ENCODE data around the gene SETBP1.

Gene SETBP1

DNA sequence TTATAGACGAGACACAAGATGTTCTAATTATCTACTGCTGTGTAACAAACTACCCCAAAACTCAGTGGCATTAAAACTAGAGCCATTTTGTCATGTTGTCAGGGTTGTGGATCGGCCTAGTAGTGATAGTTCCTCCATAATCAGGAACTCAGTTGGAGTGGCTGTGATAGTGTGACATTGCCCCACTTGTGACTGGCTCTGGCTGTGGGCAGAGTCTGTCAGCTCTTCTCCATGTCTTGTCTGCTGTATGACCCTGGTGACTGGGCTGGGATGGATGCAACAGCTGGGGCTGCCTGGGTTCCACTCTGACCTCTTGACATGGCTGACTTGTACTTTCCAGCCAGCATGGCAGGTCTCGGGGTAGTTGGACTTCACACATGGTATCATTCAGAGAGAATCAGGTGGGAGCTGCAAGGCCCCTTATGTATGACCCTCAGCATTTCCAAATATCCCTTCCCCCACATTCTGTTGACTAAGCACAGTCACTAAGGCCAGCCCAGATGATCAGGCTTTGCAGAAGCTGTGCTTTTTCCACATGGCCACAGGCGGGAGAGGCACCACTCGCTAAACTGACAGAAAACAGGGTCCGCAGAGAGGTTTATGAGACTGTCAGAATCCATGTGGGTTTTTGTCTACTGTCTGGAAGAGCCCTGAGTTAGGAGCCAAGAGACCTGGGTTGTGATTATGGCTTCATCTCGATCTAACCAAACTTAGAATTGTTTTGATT lies 50.3 kb downstream of the SETBP1 start:
- no peak for DNase-seq (ENCODE audit: low read depth)
- TF ChIP-seq MYC (IDR thresholded peaks at IDR 0.05; ENCODE audit: low read depth, low read length) = no peak
- TF ChIP-seq, protein P1, sequence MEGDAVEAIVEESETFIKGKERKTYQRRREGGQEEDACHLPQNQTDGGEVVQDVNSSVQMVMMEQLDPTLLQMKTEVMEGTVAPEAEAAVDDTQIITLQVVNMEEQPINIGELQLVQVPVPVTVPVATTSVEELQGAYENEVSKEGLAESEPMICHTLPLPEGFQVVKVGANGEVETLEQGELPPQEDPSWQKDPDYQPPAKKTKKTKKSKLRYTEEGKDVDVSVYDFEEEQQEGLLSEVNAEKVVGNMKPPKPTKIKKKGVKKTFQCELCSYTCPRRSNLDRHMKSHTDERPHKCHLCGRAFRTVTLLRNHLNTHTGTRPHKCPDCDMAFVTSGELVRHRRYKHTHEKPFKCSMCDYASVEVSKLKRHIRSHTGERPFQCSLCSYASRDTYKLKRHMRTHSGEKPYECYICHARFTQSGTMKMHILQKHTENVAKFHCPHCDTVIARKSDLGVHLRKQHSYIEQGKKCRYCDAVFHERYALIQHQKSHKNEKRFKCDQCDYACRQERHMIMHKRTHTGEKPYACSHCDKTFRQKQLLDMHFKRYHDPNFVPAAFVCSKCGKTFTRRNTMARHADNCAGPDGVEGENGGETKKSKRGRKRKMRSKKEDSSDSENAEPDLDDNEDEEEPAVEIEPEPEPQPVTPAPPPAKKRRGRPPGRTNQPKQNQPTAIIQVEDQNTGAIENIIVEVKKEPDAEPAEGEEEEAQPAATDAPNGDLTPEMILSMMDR (IDR thresholded peaks at IDR 0.05; ENCODE audit: low read depth, low read length) = no peak
- no peak for TF ChIP-seq POLR2A (IDR thresholded peaks at IDR 0.05; ENCODE audit: extremely low read depth, insufficient read length)
- TF ChIP-seq, protein P2, sequence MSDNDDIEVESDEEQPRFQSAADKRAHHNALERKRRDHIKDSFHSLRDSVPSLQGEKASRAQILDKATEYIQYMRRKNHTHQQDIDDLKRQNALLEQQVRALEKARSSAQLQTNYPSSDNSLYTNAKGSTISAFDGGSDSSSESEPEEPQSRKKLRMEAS (IDR thresholded peaks at IDR 0.05; ENCODE audit: low read depth, low read length) = no peak
- H3K4me3 ChIP-seq (ENCODE audit: low read depth, low read length) = no peak overlapping the region

DNA sequence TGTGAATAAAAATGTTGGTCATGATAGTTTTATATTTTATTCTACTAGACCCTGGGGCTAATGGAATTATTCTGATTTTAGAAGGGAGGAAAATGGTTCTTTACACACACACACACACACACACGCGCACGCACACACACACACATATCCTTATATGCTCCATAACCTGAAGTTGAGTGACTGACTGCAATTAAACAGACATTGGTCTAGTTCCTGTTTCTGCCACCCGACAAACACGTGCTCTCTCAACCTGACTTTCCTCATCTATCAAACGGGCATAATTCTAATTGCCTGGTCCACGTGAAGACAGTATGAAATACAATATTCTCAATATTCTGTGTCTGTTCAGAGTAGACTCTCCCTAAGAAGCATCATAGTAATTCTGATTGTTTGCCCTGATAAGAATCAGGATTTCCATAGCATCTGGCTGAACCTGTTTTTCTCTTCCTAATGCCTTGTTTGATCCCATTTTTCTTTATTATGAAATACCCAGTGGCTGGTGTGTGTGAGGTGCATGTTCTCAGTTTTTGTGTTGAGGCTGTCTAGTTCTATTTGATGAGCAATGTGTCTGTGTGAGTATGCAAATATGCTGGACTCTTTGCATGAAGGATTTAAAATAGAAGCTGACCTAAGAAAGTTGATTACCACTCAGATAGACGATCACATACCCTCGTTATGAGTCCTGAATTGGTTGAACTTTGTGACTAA lies 51.0 kb downstream of the SETBP1 start:
- TF ChIP-seq MYC (IDR thresholded peaks at IDR 0.05; ENCODE audit: low read depth, low read length) (peak; percentile 53; the same call in 1 of the 2 replicates), POLR2A (IDR thresholded peaks at IDR 0.05; ENCODE audit: extremely low read depth, insufficient read length) (no peak)
- TF ChIP-seq, protein P2 (IDR thresholded peaks at IDR 0.05; ENCODE audit: low read depth, low read length) = peak; percentile 94
- no peak overlapping the region for H3K4me3 ChIP-seq (ENCODE audit: low read depth, low read length)
- peak; percentile 24 for DNase-seq (ENCODE audit: low read depth)

DNA sequence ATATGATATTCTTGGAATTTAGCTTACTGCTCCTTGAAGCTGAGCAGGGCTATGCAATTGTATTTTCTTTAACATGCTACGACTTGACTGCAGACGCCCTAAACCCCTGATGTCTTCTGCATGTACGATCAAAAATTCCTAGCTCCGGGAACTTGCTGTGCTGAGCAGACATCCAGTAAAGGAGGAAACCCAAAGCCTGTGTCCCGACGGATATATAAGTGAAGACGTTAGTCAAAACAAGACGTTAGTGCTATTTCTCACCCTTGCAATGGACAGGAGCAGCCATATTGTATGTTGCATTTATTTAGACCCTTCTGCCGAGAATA lies 51.5 kb downstream of the SETBP1 start:
- TF ChIP-seq, protein P2 (IDR thresholded peaks at IDR 0.05; ENCODE audit: low read depth, low read length) = no peak
- H3K4me3 ChIP-seq (ENCODE audit: low read depth, low read length) = no peak overlapping the region
- DNase-seq (ENCODE audit: low read depth) = no peak

DNA sequence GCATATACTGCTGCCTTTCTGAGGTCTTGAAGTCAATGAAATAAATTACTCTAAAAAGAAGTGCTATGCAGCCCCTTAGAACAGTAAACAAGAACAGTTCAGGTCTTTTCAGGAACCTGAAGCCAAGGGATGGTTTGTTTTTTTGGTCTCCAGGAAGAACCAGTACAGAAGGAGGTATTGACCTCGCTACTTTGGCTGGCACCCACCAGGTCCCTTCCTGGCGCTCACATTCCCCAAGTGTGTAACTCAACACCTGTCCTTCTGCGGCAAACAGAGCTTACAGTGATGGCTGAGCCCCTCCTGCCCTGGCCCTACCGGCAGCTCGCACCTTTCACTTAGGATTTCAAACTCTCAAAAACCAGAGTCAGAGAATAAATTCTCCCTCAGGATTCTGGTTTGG lies 51.9 kb downstream of the SETBP1 start:
- no peak for DNase-seq (ENCODE audit: low read depth)
- H3K4me3 ChIP-seq (ENCODE audit: low read depth, low read length) = no peak overlapping the region
- TF ChIP-seq MYC (IDR thresholded peaks at IDR 0.05; ENCODE audit: low read depth, low read length) = no peak
- TF ChIP-seq, protein P1 (IDR thresholded peaks at IDR 0.05; ENCODE audit: low read depth, low read length) = no peak
- TF ChIP-seq, protein P2 (IDR thresholded peaks at IDR 0.05; ENCODE audit: low read depth, low read length) = no peak
- no peak for TF ChIP-seq POLR2A (IDR thresholded peaks at IDR 0.05; ENCODE audit: extremely low read depth, insufficient read length)

DNA sequence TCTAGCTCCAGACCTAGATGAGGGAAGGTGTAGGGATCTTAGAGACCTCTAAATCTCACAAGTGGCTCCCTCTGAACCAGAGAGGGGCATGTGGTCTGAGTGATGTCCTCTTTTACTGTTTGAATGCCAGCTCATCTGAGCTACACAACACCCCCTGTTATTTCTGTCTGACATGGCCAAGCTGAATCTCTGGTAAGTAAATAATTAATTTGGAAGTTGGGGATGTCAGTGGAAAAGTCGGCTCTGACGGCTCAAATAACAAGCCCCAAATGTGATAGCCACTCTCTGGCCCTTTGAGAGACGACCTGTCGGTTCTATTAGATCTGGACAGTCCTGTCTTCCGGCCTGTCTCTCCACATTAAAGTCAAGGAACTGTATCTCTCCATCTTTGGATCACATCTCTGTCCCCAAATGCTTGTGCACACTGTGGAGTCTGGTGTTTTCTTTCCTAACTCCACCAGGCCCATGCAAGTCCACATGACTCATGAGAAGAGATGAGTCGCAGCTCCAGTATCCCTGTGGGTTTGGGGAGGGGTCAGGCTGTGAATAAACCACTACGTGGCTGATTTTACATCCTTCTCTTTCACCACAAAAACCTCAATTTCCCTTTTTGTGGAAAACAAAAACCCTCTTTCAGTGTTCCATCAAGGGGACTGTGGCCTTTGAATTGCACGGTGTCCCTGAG lies 52.5 kb downstream of the SETBP1 start:
- TF ChIP-seq, protein P1 (IDR thresholded peaks at IDR 0.05; ENCODE audit: low read depth, low read length) = no peak
- TF ChIP-seq MYC (IDR thresholded peaks at IDR 0.05; ENCODE audit: low read depth, low read length) = no peak
- TF ChIP-seq, protein P2 (IDR thresholded peaks at IDR 0.05; ENCODE audit: low read depth, low read length) = no peak
- TF ChIP-seq POLR2A (IDR thresholded peaks at IDR 0.05; ENCODE audit: extremely low read depth, insufficient read length) = no peak
- peak; percentile 87 for DNase-seq (ENCODE audit: low read depth)
- H3K4me3 ChIP-seq (ENCODE audit: low read depth, low read length) = no peak overlapping the region

DNA sequence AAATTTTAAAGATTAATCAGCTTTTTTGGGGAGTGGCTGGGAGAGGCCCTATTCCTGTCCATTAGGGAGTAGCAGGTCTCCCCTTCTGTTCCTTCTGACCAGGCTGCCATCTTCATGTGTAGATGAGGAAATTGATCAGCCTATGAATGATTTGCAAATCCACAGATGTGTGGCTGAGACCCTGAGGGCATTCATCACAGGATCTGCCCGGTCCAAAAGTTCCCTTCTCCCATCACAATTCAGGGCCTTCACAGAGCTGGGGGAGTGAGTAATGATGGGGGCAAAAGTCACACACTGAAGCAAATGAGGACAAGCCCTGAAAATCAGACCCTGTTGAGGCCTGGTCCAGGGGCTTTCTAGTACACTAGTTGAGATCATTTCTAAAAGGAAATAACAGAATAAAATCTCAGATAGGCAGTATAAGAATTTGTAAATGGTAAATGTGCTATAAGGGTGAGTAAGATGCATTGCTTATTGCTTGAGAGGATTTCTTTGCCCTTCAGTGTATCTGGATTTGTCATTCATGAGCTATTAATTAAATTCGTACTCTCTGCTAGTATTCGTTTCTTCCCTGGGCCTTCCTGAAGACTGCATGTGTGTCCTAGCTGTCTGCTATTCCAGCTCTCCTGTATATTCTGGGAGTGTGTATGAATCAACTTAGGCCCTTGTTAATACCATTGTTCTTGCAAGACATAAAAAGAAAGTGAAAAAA lies 53.2 kb downstream of the SETBP1 start:
- H3K4me3 ChIP-seq (ENCODE audit: low read depth, low read length) = no peak overlapping the region
- TF ChIP-seq, protein P2 (IDR thresholded peaks at IDR 0.05; ENCODE audit: low read depth, low read length) = no peak
- no peak for TF ChIP-seq MYC (IDR thresholded peaks at IDR 0.05; ENCODE audit: low read depth, low read length)
- TF ChIP-seq, protein P1 (IDR thresholded peaks at IDR 0.05; ENCODE audit: low read depth, low read length) = no peak
- TF ChIP-seq POLR2A (IDR thresholded peaks at IDR 0.05; ENCODE audit: extremely low read depth, insufficient read length) = no peak
- no peak for DNase-seq (ENCODE audit: low read depth)

Data from NB4 (cell line).